HG02938 (cell line): Measurements from ENCODE around the gene NFIA.

Experiments used
- ATAC-seq: cut with Tn5 transposase; IDR thresholded peaks from one replicate; pipeline ENCODE4 v1.9.1; 2021; ENCODE audit warnings: mild to moderate bottlenecking, moderate library complexity; ENCODE audit not compliant: unreplicated experiment

Gene NFIA

DNA sequence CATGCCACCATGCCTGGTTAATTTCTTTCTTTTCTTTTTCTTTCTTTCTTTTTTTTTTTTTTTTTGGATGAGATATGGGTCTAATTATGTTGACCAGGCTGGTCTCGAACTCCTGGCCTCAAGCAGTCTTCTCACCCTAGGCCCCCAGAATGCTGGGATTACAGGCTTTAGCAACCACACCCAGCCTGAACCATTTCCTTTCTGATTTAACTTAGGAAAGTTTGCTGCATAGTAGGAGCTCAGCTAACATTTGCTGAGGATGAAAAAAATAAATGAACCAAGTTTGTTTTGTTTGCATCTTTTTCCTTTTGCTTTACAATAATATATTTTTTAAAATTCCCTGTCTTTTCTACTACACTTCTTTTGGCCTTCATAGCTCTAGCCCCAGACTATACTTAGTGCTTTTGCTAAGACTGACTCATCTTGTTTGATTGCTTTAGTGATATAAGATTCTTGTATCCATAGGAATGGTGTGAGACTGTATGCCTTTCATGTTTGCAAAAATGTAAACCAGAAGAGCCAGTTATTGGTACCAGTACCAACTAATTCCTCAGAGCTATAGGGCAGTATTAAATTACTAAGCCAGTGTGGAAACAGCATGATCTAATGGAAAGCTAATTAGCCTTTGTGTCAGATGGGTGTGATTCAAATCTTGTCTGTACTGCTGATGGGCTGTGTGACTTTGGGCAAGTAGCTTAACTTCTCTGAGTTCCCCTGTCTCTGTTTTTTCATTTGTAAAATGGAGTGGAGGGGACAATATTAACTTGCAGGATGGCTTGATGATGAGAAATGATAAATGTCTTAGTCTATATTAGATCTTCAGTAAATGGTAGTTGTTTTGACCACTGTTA lies 66.9 kb downstream of the NFIA start:
- ATAC-seq = no peak

DNA sequence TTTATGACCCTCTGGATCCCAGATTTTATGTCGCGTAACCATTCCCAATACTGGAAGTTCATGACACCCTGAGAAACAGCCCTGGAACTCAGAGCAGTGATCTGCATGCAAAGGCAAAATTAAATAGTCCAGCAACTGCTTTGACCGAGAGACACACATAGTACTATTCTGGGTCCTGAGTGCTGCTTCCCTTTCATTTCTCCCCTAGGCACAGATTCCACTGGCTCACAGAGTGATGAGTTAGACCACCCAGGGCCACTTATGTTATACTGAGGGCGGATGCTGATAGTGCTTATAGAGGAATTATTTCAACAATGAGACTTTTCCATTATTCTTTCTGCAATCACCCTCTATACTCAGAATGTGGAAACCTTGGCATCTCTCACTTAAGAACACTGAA lies 69.2 kb downstream of the NFIA start:
- ATAC-seq = no peak

- no peak for ATAC-seq
Observed at GRCh38 chr1:61152066-61152465, 69.7 kb downstream of the NFIA start.

GRCh38 chr1:61152469-61153105 lies 70.2 kb downstream of the NFIA start:
- no peak for ATAC-seq

- ATAC-seq = no peak
Observed at GRCh38 chr1:61156576-61157467, 74.5 kb downstream of the NFIA start.

DNA sequence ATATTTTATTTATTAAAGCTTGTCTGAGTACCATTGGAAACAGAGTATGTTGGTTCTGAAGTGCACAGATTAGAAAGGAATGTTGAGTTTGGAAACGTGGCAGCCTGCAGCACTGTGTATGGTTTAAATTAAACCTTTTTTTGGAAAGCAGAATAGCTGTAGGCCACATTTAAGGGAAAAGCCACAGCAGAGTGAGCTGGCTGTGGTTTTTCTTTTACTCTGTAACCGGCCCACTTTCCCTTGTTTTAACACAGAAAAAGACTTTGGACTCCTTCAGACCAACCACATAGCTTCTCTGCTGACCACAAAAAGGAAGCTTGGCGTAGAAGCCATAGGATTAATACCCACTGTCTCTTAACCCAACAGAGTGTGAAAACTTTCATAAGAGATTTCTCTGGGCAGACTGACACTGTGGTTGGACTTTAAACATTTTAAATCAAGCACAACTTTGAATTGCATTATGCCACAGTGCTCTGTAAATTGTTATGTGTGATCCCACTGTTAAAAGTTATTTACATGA lies 75.2 kb downstream of the NFIA start:
- ATAC-seq = no peak

- no peak for ATAC-seq
Observed at GRCh38 chr1:61158591-61158990, 76.2 kb downstream of the NFIA start.

DNA sequence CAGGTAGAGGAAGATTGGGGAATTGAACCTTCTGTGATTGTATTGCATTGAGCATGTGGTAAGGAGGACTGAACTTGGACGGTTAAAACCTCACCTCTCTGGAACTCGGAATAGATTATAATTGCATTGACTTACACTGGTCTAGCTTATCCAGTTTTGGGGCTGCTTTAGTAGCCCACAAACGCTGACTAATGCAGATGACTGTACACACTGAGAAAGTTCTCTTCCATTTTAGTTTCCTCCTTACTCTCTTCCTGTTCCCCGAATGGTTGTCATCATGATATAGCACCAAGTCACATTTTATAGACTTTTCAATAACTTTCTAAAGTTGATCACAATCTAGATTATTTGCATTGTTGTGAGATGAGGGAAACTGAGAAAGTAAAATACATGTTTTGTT lies 78.2 kb downstream of the NFIA start:
- no peak for ATAC-seq

DNA sequence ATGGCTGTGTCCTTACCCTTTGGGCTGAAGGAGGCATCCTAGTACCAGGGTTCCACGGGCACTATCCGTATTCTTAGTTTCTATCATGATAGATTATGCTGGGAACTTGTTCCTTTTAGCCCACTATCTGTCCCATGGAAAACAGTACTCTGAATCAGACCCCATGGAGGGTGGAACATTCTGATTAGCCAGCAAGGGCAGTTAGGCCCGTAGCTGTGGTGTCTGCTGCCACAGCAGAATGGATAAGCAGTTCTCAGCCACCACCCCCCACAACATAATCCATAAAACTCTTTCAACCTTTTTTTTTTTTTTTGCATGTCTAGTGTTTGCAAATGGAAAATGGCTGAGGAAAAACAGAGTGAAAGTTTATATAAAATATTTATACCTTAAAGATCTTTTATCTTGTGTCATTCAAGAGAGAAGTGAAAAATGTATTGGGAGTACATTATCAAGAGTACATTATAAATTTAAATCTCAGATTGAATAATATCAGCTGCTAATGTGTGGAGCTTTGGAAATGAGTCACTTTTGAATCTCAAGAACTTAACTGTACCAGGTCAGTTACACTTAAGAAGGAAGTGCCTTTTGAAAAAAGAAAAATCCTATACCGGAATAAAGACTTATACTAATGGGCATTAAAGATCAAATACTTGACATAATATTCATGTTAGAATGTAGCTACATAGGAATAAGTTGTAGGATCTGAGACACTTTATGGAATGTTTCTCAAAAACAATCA lies 80.3 kb downstream of the NFIA start:
- no peak for ATAC-seq

GRCh38 chr1:61163355-61163754 lies 81.0 kb downstream of the NFIA start:
- no peak for ATAC-seq

DNA sequence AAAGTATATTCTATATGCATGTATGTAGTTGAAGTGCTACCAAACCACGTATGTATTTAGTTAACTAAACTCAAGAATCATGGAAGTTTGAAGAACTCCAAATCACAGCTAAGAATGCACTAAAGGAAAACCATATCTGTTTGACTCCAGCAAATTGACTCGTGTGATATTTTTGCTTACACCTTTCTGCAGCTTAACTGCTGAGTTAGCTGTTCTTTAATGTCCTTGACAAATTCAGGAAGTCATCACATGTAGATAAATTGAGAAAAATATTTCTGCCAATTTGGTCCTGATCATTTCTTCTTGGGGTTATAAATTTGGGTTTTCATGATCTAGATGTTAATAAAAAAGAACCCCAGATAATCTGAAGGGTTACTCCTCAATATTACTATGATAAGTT lies 83.0 kb downstream of the NFIA start:
- ATAC-seq = no peak

DNA sequence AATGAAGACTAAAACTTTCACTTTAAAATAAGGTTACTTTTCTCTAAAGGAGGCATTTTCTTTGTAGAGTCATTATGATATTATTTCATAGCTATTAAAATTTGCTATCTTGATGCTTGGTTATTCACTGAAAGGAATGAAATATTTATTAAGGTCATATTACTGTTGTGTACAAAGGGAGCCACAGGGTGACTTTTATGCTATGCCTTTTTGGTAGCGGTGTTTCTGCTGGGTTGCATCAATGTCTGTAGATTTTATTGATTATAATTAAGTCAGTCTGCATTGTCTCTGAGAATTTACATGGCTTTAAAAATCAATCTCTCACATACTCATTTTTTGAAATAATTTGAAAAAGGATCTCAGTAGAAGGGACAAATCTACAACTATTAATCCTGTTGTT lies 84.9 kb downstream of the NFIA start:
- no peak for ATAC-seq

- no peak for ATAC-seq
Observed at GRCh38 chr1:61169045-61169444, 86.7 kb downstream of the NFIA start.

DNA sequence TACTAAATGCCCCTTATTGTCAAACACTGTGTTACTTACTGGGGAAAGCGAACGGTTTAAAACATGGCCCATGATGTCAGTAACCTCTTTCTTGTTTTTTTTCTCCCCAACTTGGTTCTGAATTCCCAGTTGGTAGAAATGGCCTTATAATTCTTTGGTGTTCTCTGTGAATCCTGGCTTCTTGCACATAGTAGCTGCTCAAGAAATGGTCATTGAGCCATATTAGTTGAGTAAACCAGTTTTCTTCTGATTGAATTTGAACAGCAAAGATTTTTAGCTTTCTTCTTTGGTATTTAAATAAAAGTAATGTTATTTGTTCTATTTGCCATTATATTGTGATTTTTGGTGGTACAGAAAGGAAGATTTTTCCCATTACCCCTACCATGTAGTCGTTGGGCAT lies 87.3 kb downstream of the NFIA start:
- ATAC-seq = no peak

GRCh38 chr1:61170328-61171238 lies 88.2 kb downstream of the NFIA start:
- no peak for ATAC-seq

- no peak for ATAC-seq
Observed at GRCh38 chr1:61171346-61171745, 89.0 kb downstream of the NFIA start.

- ATAC-seq = no peak
Observed at GRCh38 chr1:61171974-61172373, 89.6 kb downstream of the NFIA start.

DNA sequence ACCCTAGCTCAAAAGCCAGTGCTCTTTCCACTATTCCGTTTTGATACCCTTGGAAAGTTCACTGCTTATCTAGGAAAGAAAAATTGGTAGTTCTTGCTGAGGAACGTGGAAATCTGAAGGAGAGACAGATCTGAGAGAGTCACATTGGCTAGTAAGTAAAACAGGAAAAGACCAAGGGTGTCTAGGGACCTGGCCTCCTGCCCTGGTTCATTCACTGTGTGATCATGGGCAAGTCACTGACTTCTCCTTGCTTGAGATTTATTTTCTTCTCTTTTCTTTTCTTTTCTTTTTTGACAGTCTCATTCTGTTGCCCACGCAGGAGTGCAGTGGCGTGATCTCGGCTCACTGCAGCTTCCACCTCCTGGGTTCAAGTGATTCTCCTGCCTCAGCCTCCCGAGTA lies 90.8 kb downstream of the NFIA start:
- ATAC-seq = no peak

GRCh38 chr1:61174060-61174795 lies 91.9 kb downstream of the NFIA start:
- no peak for ATAC-seq
